ENCODE results near the gene ARHGEF16. TPM values are rescaled to one million over a fixed set of nuclear protein-coding genes. Genes with fewer than 3 reads are reported as not detected.

ARHGEF16 gene
- total RNA-seq, 2 experiments from 2014 or later = not detected

- no peak overlapping the region for H3K27ac Mint-ChIP-seq
- no peak for DNase-seq
- H3K27me3 Mint-ChIP-seq = no peaks in the 10 kb centered on the region
- CTCF ChIA-PET = interaction anchor here (0.7 to 1.7 kb wide), 3 partner anchors 11 to 28 kb away, joined by 3 to 4 read pairs (median 3); no protein-coding TSS in a partner anchor
- no peak overlapping the region for H3K4me3 Mint-ChIP-seq
- no peaks in the 10 kb centered on the region for H3K9me3 Mint-ChIP-seq
- POLR2A ChIA-PET = no interaction called here
- H3K4me1 Mint-ChIP-seq = no peaks in the 10 kb centered on the region
- H3K36me3 Mint-ChIP-seq (ENCODE audit: low read depth) = no peaks in the 10 kb centered on the region
Measured at GRCh38 chr1:3518756-3519155, 64.3 kb downstream of the ARHGEF16 start.

GRCh38 chr1:3519301-3519885 lies 64.9 kb downstream of the ARHGEF16 start:
- Mint-ChIP-seq H3K9me3 (no peaks in the 10 kb centered on the region), H3K27ac (no peak overlapping the region), H3K4me1 (peaks cover under 1% of the 10 kb centered on the region), H3K27me3 (no peaks in the 10 kb centered on the region), H3K36me3 (ENCODE audit: low read depth) (no peaks in the 10 kb centered on the region), H3K4me3 (no peak overlapping the region)
- DNase-seq = no peak
- ChIA-PET POLR2A (no interaction called here), CTCF (interaction anchor here (1.0 to 1.7 kb wide), 2 partner anchors 25 to 29 kb away, joined by 3 read pairs; no protein-coding TSS in a partner anchor)

GRCh38 chr1:3520419-3521378 lies 66.2 kb downstream of the ARHGEF16 start:
- DNase-seq = no peak
- no peak overlapping the region for H3K4me3 Mint-ChIP-seq
- CTCF ChIA-PET = no interaction called here
- H3K27me3 Mint-ChIP-seq = no peaks in the 10 kb centered on the region
- H3K9me3 Mint-ChIP-seq = no peaks in the 10 kb centered on the region
- no peak overlapping the region for H3K27ac Mint-ChIP-seq
- H3K36me3 Mint-ChIP-seq (ENCODE audit: low read depth) = no peaks in the 10 kb centered on the region
- H3K4me1 Mint-ChIP-seq = peaks cover 3% of the 10 kb centered on the region
- POLR2A ChIA-PET = no interaction called here

- ChIA-PET CTCF (no interaction called here), POLR2A (no interaction called here)
- no peak for DNase-seq
- Mint-ChIP-seq H3K27ac (no peak overlapping the region), H3K36me3 (ENCODE audit: low read depth) (no peaks in the 10 kb centered on the region), H3K27me3 (no peaks in the 10 kb centered on the region), H3K9me3 (no peaks in the 10 kb centered on the region), H3K4me3 (no peak overlapping the region), H3K4me1 (peaks cover 3% of the 10 kb centered on the region)
Measured at GRCh38 chr1:3521426-3521825, 67.0 kb downstream of the ARHGEF16 start.

GRCh38 chr1:3522112-3522511 lies 67.6 kb downstream of the ARHGEF16 start:
- H3K27me3 Mint-ChIP-seq = no peaks in the 10 kb centered on the region
- no peak for DNase-seq
- no peaks in the 10 kb centered on the region for H3K9me3 Mint-ChIP-seq
- H3K27ac Mint-ChIP-seq = no peak overlapping the region
- CTCF ChIA-PET = no interaction called here
- no peak overlapping the region for H3K4me3 Mint-ChIP-seq
- no peaks in the 10 kb centered on the region for H3K36me3 Mint-ChIP-seq (ENCODE audit: low read depth)
- H3K4me1 Mint-ChIP-seq = peaks cover 3% of the 10 kb centered on the region
- POLR2A ChIA-PET = no interaction called here

- DNase-seq = no peak
- no peaks in the 10 kb centered on the region for H3K36me3 Mint-ChIP-seq (ENCODE audit: low read depth)
- POLR2A ChIA-PET = no interaction called here
- H3K9me3 Mint-ChIP-seq = no peaks in the 10 kb centered on the region
- no peak overlapping the region for H3K4me3 Mint-ChIP-seq
- no peaks in the 10 kb centered on the region for H3K27me3 Mint-ChIP-seq
- CTCF ChIA-PET = no interaction called here
- peaks cover 3% of the 10 kb centered on the region for H3K4me1 Mint-ChIP-seq
- H3K27ac Mint-ChIP-seq = no peak overlapping the region
Measured at GRCh38 chr1:3522564-3523265, 68.2 kb downstream of the ARHGEF16 start.

- Mint-ChIP-seq H3K4me1 (peaks cover 3% of the 10 kb centered on the region), H3K27me3 (no peaks in the 10 kb centered on the region), H3K36me3 (ENCODE audit: low read depth) (no peaks in the 10 kb centered on the region), H3K9me3 (no peaks in the 10 kb centered on the region), H3K27ac (no peak overlapping the region), H3K4me3 (no peak overlapping the region)
- DNase-seq = no peak
- ChIA-PET CTCF (no interaction called here), POLR2A (no interaction called here)
Measured at GRCh38 chr1:3523980-3524379, 69.5 kb downstream of the ARHGEF16 start.

GRCh38 chr1:3524556-3525203 lies 70.2 kb downstream of the ARHGEF16 start:
- Mint-ChIP-seq H3K4me1 (peaks cover 6% of the 10 kb centered on the region), H3K27ac (no peak overlapping the region), H3K36me3 (ENCODE audit: low read depth) (no peaks in the 10 kb centered on the region), H3K4me3 (no peak overlapping the region), H3K27me3 (no peaks in the 10 kb centered on the region), H3K9me3 (no peaks in the 10 kb centered on the region)
- ChIA-PET POLR2A (no interaction called here), CTCF (no interaction called here)
- DNase-seq = no peak

GRCh38 chr1:3525551-3526482 lies 71.4 kb downstream of the ARHGEF16 start:
- Mint-ChIP-seq H3K27ac (no peak overlapping the region), H3K27me3 (no peaks in the 10 kb centered on the region), H3K4me1 (peaks cover 13% of the 10 kb centered on the region), H3K9me3 (no peaks in the 10 kb centered on the region), H3K4me3 (no peak overlapping the region), H3K36me3 (ENCODE audit: low read depth) (peaks cover 2% of the 10 kb centered on the region)
- ChIA-PET CTCF (no interaction called here), POLR2A (no interaction called here)
- DNase-seq = no peak

- peaks cover 2% of the 10 kb centered on the region for H3K36me3 Mint-ChIP-seq (ENCODE audit: low read depth)
- POLR2A ChIA-PET = no interaction called here
- peaks cover 15% of the 10 kb centered on the region for H3K4me1 Mint-ChIP-seq
- CTCF ChIA-PET = no interaction called here
- H3K27me3 Mint-ChIP-seq = no peaks in the 10 kb centered on the region
- H3K4me3 Mint-ChIP-seq = no peak overlapping the region
- no peak for DNase-seq
- H3K27ac Mint-ChIP-seq = no peak overlapping the region
- no peaks in the 10 kb centered on the region for H3K9me3 Mint-ChIP-seq
Measured at GRCh38 chr1:3527774-3528173, 73.3 kb downstream of the ARHGEF16 start.

GRCh38 chr1:3529099-3529729 lies 74.7 kb downstream of the ARHGEF16 start:
- POLR2A ChIA-PET = no interaction called here
- Mint-ChIP-seq H3K36me3 (ENCODE audit: low read depth) (peaks cover 2% of the 10 kb centered on the region), H3K4me3 (peak overlapping the region; percentile 81)

More at GRCh38 chr1:3529099-3529729, 74.7 kb downstream of the ARHGEF16 start:
- H3K27ac Mint-ChIP-seq = no peak overlapping the region
- CTCF ChIA-PET = interaction anchor here (0.7 to 1.6 kb wide), 2 partner anchors 11 to 452 kb away, joined by 3 to 4 read pairs; no protein-coding TSS in a partner anchor
- H3K27me3 Mint-ChIP-seq = no peaks in the 10 kb centered on the region
- peaks cover 15% of the 10 kb centered on the region for H3K4me1 Mint-ChIP-seq
- DNase-seq = no peak
- H3K9me3 Mint-ChIP-seq = no peaks in the 10 kb centered on the region
